HUES64 (cell line): ENCODE measurements around the gene NAPA.

Experiments
- H3K27ac ChIP-seq: 2 replicates; pipeline ENCODE4 v1.7.0; 2013; ENCODE audit warnings: low read depth, low read length, inconsistent platforms
- H3K27me3 ChIP-seq: 2 replicates; pipeline ENCODE4 v1.6.1; 2013; ENCODE audit warnings: mild to moderate bottlenecking, low read length; ENCODE audit not compliant: insufficient read depth
- H3K36me3 ChIP-seq: 2 replicates; pipeline ENCODE4 v1.6.1; 2013; ENCODE audit warnings: mild to moderate bottlenecking, low read length; ENCODE audit not compliant: insufficient read depth
- H3K4me1 ChIP-seq: 2 replicates; pipeline ENCODE4 v1.6.1; 2013; ENCODE audit warnings: mild to moderate bottlenecking, low read length, moderate library complexity; ENCODE audit not compliant: insufficient read depth
- H3K4me3 ChIP-seq: 2 replicates; pipeline ENCODE4 v1.5.1; 2013; ENCODE audit warnings: mild to moderate bottlenecking, low read length, moderate library complexity
- H3K9ac ChIP-seq: 2 replicates; pipeline ENCODE4 v1.6.1; 2013; ENCODE audit warnings: mild to moderate bottlenecking, low read depth, low read length
- H3K9me3 ChIP-seq: 2 replicates; pipeline ENCODE4 v1.6.1; 2013; ENCODE audit warnings: low read depth, low read length; ENCODE audit not compliant: insufficient read depth
- WGBS: fragments of 150-250, 120-280 bp; methylation state at CpG from one replicate; pipeline ENCODE4 v1.1.7; 2013; ENCODE audit warnings: missing lambda C conversion rate; 5-methylcytosine and 5-hydroxymethylcytosine counted together

Gene NAPA

DNA sequence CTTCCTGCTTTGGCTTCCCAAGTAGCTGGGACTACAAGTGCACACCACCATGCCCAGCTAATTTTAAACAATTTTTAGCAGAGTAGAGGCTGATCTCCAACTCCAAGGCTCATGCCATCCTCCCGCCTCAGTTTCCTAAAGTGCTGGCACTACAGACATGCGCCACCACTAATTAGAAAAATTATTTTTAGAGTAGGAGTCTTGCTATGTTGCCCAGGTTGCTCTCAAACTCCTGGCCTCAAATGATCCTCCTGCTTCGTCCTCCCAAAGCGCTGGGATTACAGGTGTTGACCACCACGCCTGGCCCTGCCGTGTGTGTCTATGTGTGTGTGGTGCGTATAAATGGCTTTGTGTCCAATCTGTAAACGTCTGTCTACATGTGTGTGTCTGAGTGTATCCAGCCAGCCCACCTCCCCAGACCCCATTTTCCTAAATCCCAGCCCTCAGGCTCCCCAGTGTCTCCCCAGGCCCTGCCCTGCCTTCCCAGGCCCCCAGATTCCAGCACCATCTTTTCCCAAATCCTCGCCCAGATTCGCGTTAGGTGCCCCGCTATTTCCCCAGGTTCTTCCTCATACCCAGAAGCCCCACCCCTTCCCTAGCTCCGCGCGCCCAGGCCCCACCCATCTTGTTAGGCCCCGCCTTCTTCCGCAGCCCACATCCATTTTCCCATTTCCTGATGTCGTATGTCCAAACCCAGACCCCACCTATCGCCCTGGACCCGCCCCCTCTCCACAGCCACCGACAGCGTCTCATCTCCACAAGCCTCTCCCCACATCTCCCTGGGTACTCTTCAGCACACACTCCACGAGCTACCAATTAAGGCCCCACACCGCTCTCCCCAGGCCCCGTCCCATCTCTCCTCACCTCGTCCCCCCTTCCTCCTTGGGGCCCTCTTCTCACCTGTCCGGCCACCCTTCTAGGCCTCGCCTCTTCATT lies 68.1 kb downstream of the NAPA start:
- Histone ChIP-seq H3K36me3 (no peaks in the 10 kb centered on the region), H3K9ac (no peak overlapping the region), H3K4me1 (peaks cover 6% of the 10 kb centered on the region), H3K9me3 (no peaks in the 10 kb centered on the region), H3K27ac (peak overlapping the region; percentile 5; the same call in 1 of the 2 replicates), H3K4me3 (peak overlapping the region; percentile 54), H3K27me3 (peaks cover 27% of the 10 kb centered on the region)
- WGBS, result 22% methylated on average over 27 of the region's 28 CpGs

DNA sequence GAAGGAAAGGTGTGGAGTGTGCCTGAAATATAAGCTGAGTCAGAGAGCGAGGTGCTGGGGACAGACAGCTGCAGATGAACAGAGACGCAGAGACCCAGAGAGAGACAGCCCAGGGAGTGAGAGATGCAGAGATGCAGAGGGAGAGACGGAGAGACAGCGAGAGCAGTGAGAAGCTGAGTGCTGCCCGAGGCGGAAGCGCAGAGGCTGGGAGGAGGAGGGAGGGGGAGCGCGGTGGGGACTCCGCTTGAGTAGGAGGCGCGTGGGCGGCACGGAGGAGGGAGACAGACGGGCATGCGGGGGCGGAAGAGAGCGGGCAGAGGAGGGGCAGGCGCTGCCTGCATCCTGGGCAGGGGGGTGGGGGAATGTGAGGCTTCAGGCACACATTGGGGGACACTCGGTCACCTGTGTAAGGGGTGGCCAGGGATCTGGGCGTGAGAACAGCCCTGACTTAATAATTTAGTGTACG lies 68.9 kb downstream of the NAPA start:
- Histone ChIP-seq H3K9ac (no peak overlapping the region), H3K4me1 (peaks cover 6% of the 10 kb centered on the region), H3K27ac (no peak overlapping the region), H3K36me3 (no peaks in the 10 kb centered on the region), H3K4me3 (peak overlapping the region; percentile 40), H3K27me3 (peaks cover 27% of the 10 kb centered on the region), H3K9me3 (no peaks in the 10 kb centered on the region)
- 7% methylated on average over 22 of the region's 22 CpGs for WGBS

DNA sequence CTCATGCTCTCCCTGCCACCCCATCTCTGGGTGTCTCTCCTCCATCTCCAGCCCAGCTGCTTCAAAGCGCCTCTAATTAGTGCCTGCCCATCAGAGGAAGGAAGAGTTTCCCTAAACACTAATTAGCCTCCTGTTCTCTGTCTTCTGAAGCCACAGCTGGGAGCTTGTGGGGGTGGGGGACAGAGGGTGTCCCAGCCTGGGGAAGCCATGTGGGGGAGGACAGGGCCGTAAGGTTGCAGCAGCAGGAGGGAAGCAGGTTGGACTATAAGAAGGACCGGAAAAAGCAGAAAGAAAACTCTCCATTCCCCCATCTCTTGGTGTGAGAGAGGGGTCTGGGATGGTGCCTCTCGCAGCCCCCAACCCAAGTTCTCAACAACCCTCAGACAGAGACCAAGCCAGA lies 69.3 kb downstream of the NAPA start:
- Histone ChIP-seq H3K4me3 (peak overlapping the region; percentile 40), H3K36me3 (no peaks in the 10 kb centered on the region), H3K9ac (no peak overlapping the region), H3K27me3 (peaks cover 27% of the 10 kb centered on the region), H3K27ac (no peak overlapping the region), H3K4me1 (peaks cover 6% of the 10 kb centered on the region), H3K9me3 (no peaks in the 10 kb centered on the region)
- 29% methylated on average over 2 of the region's 4 CpGs for WGBS

DNA sequence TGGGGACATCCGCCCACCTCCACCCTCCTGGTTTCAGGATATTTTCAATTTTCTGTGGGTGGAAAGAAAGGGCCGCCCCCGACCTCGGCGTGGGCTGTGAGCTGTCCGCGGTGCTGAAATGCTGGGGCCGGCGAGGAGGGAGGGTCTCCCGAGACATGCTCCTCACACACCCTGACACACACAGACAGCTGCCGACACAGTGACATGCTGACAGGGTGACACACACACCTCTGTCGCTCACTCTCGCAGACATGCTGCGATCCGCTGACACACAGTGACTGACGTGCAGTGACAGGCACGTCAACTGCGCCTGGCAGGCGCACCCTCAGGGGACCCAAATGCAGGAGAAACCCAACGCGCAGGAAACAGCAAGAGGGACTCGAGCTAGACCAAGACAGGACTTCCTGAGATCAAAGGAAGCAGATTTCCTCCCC lies 70.5 kb downstream of the NAPA start:
- Histone ChIP-seq H3K4me1 (peaks cover 6% of the 10 kb centered on the region), H3K4me3 (no peak overlapping the region), H3K27ac (no peak overlapping the region), H3K9me3 (no peaks in the 10 kb centered on the region), H3K9ac (no peak overlapping the region), H3K36me3 (no peaks in the 10 kb centered on the region), H3K27me3 (peaks cover 24% of the 10 kb centered on the region)
- WGBS, result 27% methylated on average over 21 of the region's 22 CpGs

DNA sequence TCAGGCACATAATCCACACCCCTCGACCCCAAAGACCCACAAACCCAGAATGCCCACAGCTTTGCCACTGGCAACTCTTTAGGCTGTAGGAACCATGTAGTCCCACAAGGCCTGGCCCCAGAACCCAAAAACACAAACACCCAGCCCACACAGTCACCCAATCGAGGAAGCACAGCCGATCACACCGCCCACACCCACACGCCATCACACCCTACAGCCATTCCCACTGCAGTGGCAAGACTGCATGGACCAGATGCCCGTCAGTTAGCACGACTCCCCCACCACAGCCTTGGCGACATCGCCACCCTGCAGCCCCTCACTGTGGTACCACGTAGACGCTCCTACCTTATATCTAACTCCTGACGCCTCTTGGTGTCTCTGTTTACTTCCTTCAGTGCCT lies 71.5 kb downstream of the NAPA start:
- peaks cover 21% of the 10 kb centered on the region for H3K27me3 ChIP-seq
- peaks cover 6% of the 10 kb centered on the region for H3K4me1 ChIP-seq
- H3K27ac ChIP-seq, result no peak overlapping the region
- 76% methylated on average over 12 of the region's 12 CpGs for WGBS
- H3K9ac ChIP-seq, result no peak overlapping the region
- no peaks in the 10 kb centered on the region for H3K9me3 ChIP-seq
- no peak overlapping the region for H3K4me3 ChIP-seq
- no peaks in the 10 kb centered on the region for H3K36me3 ChIP-seq

DNA sequence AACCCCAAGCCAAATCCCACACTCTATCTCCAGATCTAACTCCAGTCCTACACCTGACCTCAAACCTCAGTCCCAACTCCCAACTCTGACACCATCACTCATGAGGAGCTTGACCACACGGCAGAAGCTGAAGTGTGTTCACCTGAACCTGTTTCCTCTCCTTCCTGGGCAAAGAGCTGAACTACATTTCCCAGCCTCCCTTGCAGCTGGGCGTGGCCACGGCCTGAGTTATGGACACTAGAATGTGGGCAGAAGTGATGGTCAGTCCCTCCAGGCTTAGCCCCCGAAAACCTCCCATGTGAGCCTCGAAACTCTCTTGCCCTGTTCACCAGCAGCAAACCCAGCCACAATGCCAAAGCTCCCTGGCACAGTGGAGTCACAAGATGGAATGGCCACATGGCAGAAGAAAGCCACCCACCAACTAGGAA lies 76.1 kb downstream of the NAPA start:
- WGBS, result 51% methylated on average over 5 of the region's 5 CpGs
- no peak overlapping the region for H3K9ac ChIP-seq
- no peaks in the 10 kb centered on the region for H3K27me3 ChIP-seq
- no peaks in the 10 kb centered on the region for H3K4me1 ChIP-seq
- H3K4me3 ChIP-seq, result no peak overlapping the region
- no peak overlapping the region for H3K27ac ChIP-seq
- no peaks in the 10 kb centered on the region for H3K36me3 ChIP-seq
- H3K9me3 ChIP-seq, result no peaks in the 10 kb centered on the region
